Mesothelial cell of epicardium (in vitro differentiated cells): ENCODE results near the gene UBR2. TPM values are rescaled to one million over a fixed set of nuclear protein-coding genes. Genes with fewer than 3 reads are reported as not detected.
A peak's percentile ranks its signal among the peaks of the same experiment; 100 is the strongest.
"Not testable (repeated sequence)": the region's sequence is repeated elsewhere in the genome, so short reads cannot be mapped to it uniquely, and the experiment has no call there.

ENCODE experiments used
- DNase-seq, 2 experiments: peaks; one replicate each; pipeline ENCODE4 v3.0.0; 2021; ENCODE audit warnings: low spot score in 2 of 2; ENCODE audit not compliant: unreplicated experiment in 2 of 2
- H3K27ac Mint-ChIP-seq: 2 replicates; pipeline ENCODE4 v1.8.0; 2021; ENCODE audit warnings: mixed read lengths
- H3K27me3 Mint-ChIP-seq: 2 replicates; pipeline ENCODE4 v1.8.0; 2021; ENCODE audit warnings: low read depth, mixed read lengths
- H3K36me3 Mint-ChIP-seq: 2 replicates; pipeline ENCODE4 v1.8.0; 2021; ENCODE audit warnings: mixed read lengths
- H3K4me1 Mint-ChIP-seq: 2 replicates; pipeline ENCODE4 v1.8.0; 2021; ENCODE audit warnings: mixed read lengths
- H3K4me3 Mint-ChIP-seq: 2 replicates; pipeline ENCODE4 v1.8.0; 2021; ENCODE audit warnings: mild to moderate bottlenecking, moderate library complexity, mixed read lengths
- H3K9me3 Mint-ChIP-seq: 2 replicates; pipeline ENCODE4 v1.8.0; 2021; ENCODE audit warnings: mixed read lengths
- CTCF ChIP-seq: fragments of 200-600 bp; sonication (generic); IDR thresholded peaks from one replicate; pipeline ENCODE4 v1.5.0; 2021; ENCODE audit warnings: antibody characterized with exemption; ENCODE audit not compliant: unreplicated experiment
- total RNA-seq: library from RNA; stranded (reverse); gene quantifications from 3 replicates; pipeline ENCODE4 v1.2.1, GENCODE V29; 2021

Gene UBR2
- total RNA-seq, 1 donor from 2014 or later, result 26.8 TPM

GRCh38 chr6:42572523-42572922 is 8.7 kb downstream of the UBR2 start:
- Mint-ChIP-seq H3K27me3 (no peaks in the 10 kb centered on the region), H3K4me3 (no peak overlapping the region), H3K36me3 (peaks cover 13% of the 10 kb centered on the region), H3K27ac (no peak overlapping the region), H3K9me3 (no peaks in the 10 kb centered on the region), H3K4me1 (no peaks in the 10 kb centered on the region)
- TF ChIP-seq CTCF, result no peak
- DNase-seq, result no peak

GRCh38 chr6:42576538-42576937 is 12.7 kb downstream of the UBR2 start:
- H3K4me3 Mint-ChIP-seq, H3K4me1 Mint-ChIP-seq, H3K9me3 Mint-ChIP-seq, DNase-seq, H3K27me3 Mint-ChIP-seq, H3K27ac Mint-ChIP-seq: not testable (repeated sequence)
- H3K36me3 Mint-ChIP-seq, result peaks cover 21% of the 10 kb centered on the region

- TF ChIP-seq CTCF, result no peak
- H3K4me3 Mint-ChIP-seq, result no peak overlapping the region
- no peak for DNase-seq
- H3K4me1 Mint-ChIP-seq, result no peaks in the 10 kb centered on the region
- no peak overlapping the region for H3K27ac Mint-ChIP-seq
- H3K9me3 Mint-ChIP-seq, result peaks cover 20% of the 10 kb centered on the region
- H3K36me3 Mint-ChIP-seq, result peaks cover 39% of the 10 kb centered on the region
- H3K27me3 Mint-ChIP-seq, result no peaks in the 10 kb centered on the region
Measured at GRCh38 chr6:42598300-42598699, 34.5 kb downstream of the UBR2 start.

GRCh38 chr6:42599558-42599957 is 35.7 kb downstream of the UBR2 start:
- Mint-ChIP-seq H3K4me1 (no peaks in the 10 kb centered on the region), H3K36me3 (peaks cover 34% of the 10 kb centered on the region), H3K4me3 (no peak overlapping the region), H3K27me3 (no peaks in the 10 kb centered on the region), H3K27ac (peak overlapping the region; percentile 12), H3K9me3 (peaks cover 20% of the 10 kb centered on the region)
- no peak for TF ChIP-seq CTCF
- no peak for DNase-seq

GRCh38 chr6:42604150-42604549 is 40.3 kb downstream of the UBR2 start:
- no peaks in the 10 kb centered on the region for H3K9me3 Mint-ChIP-seq
- no peak for DNase-seq
- no peak for TF ChIP-seq CTCF
- H3K27me3 Mint-ChIP-seq, result no peaks in the 10 kb centered on the region
- H3K4me3 Mint-ChIP-seq, result no peak overlapping the region
- H3K36me3 Mint-ChIP-seq, result peaks cover 19% of the 10 kb centered on the region
- no peak overlapping the region for H3K27ac Mint-ChIP-seq
- H3K4me1 Mint-ChIP-seq, result no peaks in the 10 kb centered on the region

- not testable (repeated sequence) for H3K9me3 Mint-ChIP-seq, H3K4me1 Mint-ChIP-seq, H3K27me3 Mint-ChIP-seq, DNase-seq, H3K27ac Mint-ChIP-seq, H3K4me3 Mint-ChIP-seq
- H3K36me3 Mint-ChIP-seq, result peaks cover 21% of the 10 kb centered on the region
Measured at GRCh38 chr6:42604699-42605098, 40.9 kb downstream of the UBR2 start.

GRCh38 chr6:42610416-42610815 is 46.6 kb downstream of the UBR2 start:
- no peak for TF ChIP-seq CTCF
- Mint-ChIP-seq H3K4me3 (no peak overlapping the region), H3K27ac (no peak overlapping the region), H3K27me3 (no peaks in the 10 kb centered on the region), H3K9me3 (no peaks in the 10 kb centered on the region), H3K4me1 (no peaks in the 10 kb centered on the region), H3K36me3 (peaks cover 29% of the 10 kb centered on the region)
- no peak for DNase-seq
